ENCODE data around the gene STRA8.

- TF ChIP-seq CTCF (IDR thresholded peaks at IDR 0.05) (no peak), POLR2AphosphoS5 (IDR thresholded peaks at IDR 0.05; ENCODE audit: insufficient read depth in 1 of 2, low read depth in 1 of 2) (no peak)
Measured at GRCh38 chr7:135201350-135201749, 32.3 kb upstream of the STRA8 start.

All from vagina (tissue), 2 donors.